GM12892 (cell line): ENCODE data around the gene TEX26.

Experiments used
- POLR2A ChIP-seq: IDR thresholded peaks from 2 replicates; pipeline ENCODE4 v1.6.1; 2011; ENCODE audit warnings: low read depth, low read length, control low read depth
- POLR2AphosphoS5 ChIP-seq: IDR thresholded peaks from 2 replicates; pipeline ENCODE4 v1.6.1; 2011; ENCODE audit warnings: low read depth, low read length, control low read depth
- TAF1 ChIP-seq: IDR thresholded peaks from 2 replicates; pipeline ENCODE4 v1.6.1; 2011; ENCODE audit warnings: low read depth, mild to moderate bottlenecking, control low read depth, low read length, borderline replicate concordance

GRCh38 chr13:30957258-30957943 is 24.9 kb downstream of the TEX26 start:
- TF ChIP-seq TAF1 = no peak
- TF ChIP-seq POLR2A = no peak
- no peak for TF ChIP-seq POLR2AphosphoS5
